ENCODE measurements around the gene PAM16. TPM values are rescaled to one million over a fixed set of nuclear protein-coding genes. Genes with fewer than 3 reads are reported as not detected.

The PAM16 gene
- total and polyA plus RNA-seq, 4 donors = 23.0 to 183 (median 58.7) TPM

DNA sequence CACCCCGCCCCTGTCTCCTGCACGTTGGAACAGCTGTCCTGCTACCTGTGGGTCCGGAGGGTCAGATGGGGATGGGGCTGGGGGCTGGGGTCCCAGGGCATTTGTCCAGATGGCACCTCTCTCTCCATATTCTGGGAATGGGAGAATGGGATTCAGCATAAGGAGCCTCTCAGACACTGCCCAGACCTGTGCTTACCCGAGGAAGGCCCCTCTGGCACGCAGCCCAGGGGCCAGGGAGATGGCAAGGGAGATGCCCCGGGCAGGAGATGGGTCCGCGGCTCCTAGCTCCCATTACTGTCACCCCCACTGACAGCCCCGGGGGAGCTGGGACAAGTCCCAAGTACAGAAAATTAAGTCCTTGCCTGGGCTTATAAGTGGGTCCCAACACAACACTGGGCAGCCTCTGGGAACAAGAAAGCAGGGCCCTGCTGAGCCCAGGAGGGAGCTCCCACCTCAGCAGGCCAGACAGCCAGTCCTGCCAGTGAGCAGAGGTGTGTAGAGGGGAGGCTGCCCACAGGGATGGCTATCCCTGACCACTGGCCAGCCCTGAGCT is 22.3 kb upstream of the PAM16 start:
- Histone ChIP-seq H3K27ac (ENCODE audit: low read depth in 1 of 2, low read length in 1 of 2) (peak overlapping the region; percentile 5 to 92), H3K9me3 (ENCODE audit: control insufficient read depth in 4 of 4, insufficient read depth in 3 of 4, low read length in 3 of 4) (no peaks in the 10 kb centered on the region), H3K27me3 (ENCODE audit: control insufficient read depth in 3 of 3, insufficient read depth in 3 of 3, low read length in 2 of 3) (no peaks in the 10 kb centered on the region), H3K4me3 (peak overlapping the region; percentile 39), H3K36me3 (ENCODE audit: control insufficient read depth in 4 of 4, insufficient read depth in 4 of 4, low read length in 4 of 4) (peaks cover 0 to 7% (median 1%) of the 10 kb centered on the region in 4 donors), H3K4me1 (ENCODE audit: control insufficient read depth in 5 of 5, insufficient read depth in 5 of 5, low read length in 5 of 5) (peaks cover 7 to 72% (median 49%) of the 10 kb centered on the region in 5 donors), H3K9ac (ENCODE audit: insufficient read depth in 1 of 2, low read length in 2 of 2) (peak overlapping the region in 1 of 2 donors; percentile 69)
- no peak for TF ChIP-seq CTCF (IDR thresholded peaks at IDR 0.05; ENCODE audit: control extremely low read depth, extremely low read depth)
- ATAC-seq (ENCODE audit: insufficient read depth, low FRiP score) (no peak), DNase-seq (no peak)
- WGBS, 2 donors = 40 to 69% methylated on average over 8 to 9 of the region's 9 CpGs

DNA sequence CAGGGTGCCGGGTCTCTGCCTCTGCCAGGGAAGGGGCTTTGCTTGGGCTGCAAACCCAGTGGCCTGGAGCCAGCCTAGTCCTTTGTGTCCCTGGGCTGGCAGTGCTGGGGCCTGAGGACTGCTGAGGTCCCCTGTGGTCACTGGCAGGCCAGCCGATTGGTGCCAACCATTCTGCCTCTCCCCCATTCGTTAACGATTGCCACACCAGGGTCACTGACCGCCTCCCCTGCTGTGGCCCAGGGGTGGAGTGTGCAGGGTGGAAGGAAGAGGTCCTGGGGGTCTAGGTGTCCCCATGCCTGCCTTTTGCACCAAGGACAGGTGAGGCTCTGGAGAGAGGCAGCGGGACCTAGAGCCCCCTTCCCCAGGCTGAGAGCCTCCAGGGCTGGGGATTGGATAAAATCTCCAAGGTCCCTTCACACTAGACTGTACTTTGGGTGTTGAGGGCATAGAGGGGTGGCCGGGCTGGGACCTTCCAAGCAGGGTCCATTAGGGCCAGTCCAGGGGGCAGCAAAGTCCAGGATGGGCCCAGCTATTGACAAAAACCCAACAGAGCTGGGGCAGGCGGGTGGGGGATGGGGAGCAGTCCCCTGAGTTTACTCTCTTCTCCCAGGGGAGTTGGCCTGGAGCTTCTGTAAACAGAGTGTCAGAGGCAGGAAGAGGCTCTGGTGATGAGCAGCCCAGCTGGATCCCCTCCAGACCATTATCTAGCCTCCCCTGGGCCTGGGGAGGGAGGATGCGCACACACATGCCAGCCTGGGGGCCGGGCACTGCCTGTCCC is 21.6 kb upstream of the PAM16 start:
- H3K4me3 ChIP-seq = peak overlapping the region; percentile 39
- no peaks in the 10 kb centered on the region for H3K9me3 ChIP-seq (ENCODE audit: control insufficient read depth in 4 of 4, insufficient read depth in 3 of 4, low read length in 3 of 4)
- peak overlapping the region in 1 of 2 donors; percentile 42 for H3K9ac ChIP-seq (ENCODE audit: insufficient read depth in 1 of 2, low read length in 2 of 2)
- no peak for ATAC-seq (ENCODE audit: insufficient read depth, low FRiP score)
- peak in 2 of 3 donors; percentile 49 to 62 for DNase-seq
- peaks cover 0 to 3% (median 1%) of the 10 kb centered on the region in 4 donors for H3K36me3 ChIP-seq (ENCODE audit: control insufficient read depth in 4 of 4, insufficient read depth in 4 of 4, low read length in 4 of 4)
- 37 to 60% methylated on average over 9 to 10 of the region's 10 CpGs for WGBS, 2 donors
- TF ChIP-seq CTCF (IDR thresholded peaks at IDR 0.05; ENCODE audit: control extremely low read depth, extremely low read depth) = no peak
- H3K27me3 ChIP-seq (ENCODE audit: control insufficient read depth in 3 of 3, insufficient read depth in 3 of 3, low read length in 2 of 3) = no peaks in the 10 kb centered on the region
- H3K4me1 ChIP-seq (ENCODE audit: control insufficient read depth in 5 of 5, insufficient read depth in 5 of 5, low read length in 5 of 5) = peaks cover 7 to 71% (median 48%) of the 10 kb centered on the region in 5 donors
- peak overlapping the region; percentile 1 to 92 for H3K27ac ChIP-seq (ENCODE audit: low read depth in 1 of 2, low read length in 1 of 2)

DNA sequence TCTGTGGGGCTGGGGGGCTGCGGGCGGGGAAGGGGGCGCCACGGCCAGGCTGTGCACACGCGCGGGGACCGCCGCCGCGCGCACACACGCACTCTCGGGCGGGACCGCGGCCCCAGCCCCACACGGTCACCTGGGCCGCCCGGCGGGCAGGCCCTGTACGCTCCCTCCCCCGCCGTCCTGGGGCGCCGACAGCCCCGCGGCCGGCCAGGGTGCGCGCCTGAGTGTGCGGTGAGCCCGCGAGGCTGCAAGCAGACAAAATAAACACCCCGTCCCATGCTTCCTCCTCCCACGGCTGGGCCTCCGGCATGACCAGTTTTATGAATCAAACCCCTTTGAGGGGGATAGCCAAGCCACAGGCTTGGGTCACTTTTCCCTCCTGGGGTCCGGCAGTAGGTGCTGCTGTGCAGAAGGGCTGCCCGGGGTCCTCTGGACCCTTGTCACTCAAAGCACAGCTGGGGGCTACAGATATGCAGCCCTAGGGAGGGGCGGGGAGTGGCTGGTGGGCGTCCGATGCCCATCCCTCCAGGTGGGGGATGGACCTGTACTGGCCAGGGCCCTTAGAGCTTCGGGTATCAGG is 21.0 kb upstream of the PAM16 start:
- H3K4me1 ChIP-seq (ENCODE audit: control insufficient read depth in 5 of 5, insufficient read depth in 5 of 5, low read length in 5 of 5) = peaks cover 7 to 66% (median 48%) of the 10 kb centered on the region in 5 donors
- H3K27ac ChIP-seq (ENCODE audit: low read depth in 1 of 2, low read length in 1 of 2) = peak overlapping the region; percentile 61 to 86
- H3K27me3 ChIP-seq (ENCODE audit: control insufficient read depth in 3 of 3, insufficient read depth in 3 of 3, low read length in 2 of 3) = no peaks in the 10 kb centered on the region
- peak overlapping the region; percentile 39 for H3K4me3 ChIP-seq
- no peak for TF ChIP-seq CTCF (IDR thresholded peaks at IDR 0.05; ENCODE audit: control extremely low read depth, extremely low read depth)
- DNase-seq = peak in 2 of 3 donors; percentile 47 to 59
- no peaks in the 10 kb centered on the region for H3K9me3 ChIP-seq (ENCODE audit: control insufficient read depth in 4 of 4, insufficient read depth in 3 of 4, low read length in 3 of 4)
- peaks cover 0 to 3% (median 0%) of the 10 kb centered on the region in 4 donors for H3K36me3 ChIP-seq (ENCODE audit: control insufficient read depth in 4 of 4, insufficient read depth in 4 of 4, low read length in 4 of 4)
- WGBS, 2 donors = 4 to 6% methylated on average over 33 to 43 of the region's 43 CpGs
- ATAC-seq (ENCODE audit: insufficient read depth, low FRiP score) = no peak
- H3K9ac ChIP-seq (ENCODE audit: insufficient read depth in 1 of 2, low read length in 2 of 2) = peak overlapping the region in 1 of 2 donors; percentile 42

Measured in lung (tissue), 12 donors.